Glutamatergic neuron (in vitro differentiated cells): ENCODE results near the gene SBNO1. TPM values are rescaled to one million over a fixed set of nuclear protein-coding genes. Genes with fewer than 3 reads are reported as not detected.

Experiments used
- DNase-seq: peaks from one replicate; pipeline ENCODE4 v3.0.0; 2022
- H3K27ac Mint-ChIP-seq: one replicate; pipeline ENCODE4 v1.8.0; 2020; ENCODE audit warnings: mild to moderate bottlenecking, mixed read lengths, inconsistent platforms; ENCODE audit not compliant: unreplicated experiment
- H3K27me3 Mint-ChIP-seq: one replicate; pipeline ENCODE4 v1.8.0; 2020; ENCODE audit warnings: mild to moderate bottlenecking, moderate library complexity, mixed read lengths, inconsistent platforms; ENCODE audit not compliant: unreplicated experiment
- H3K36me3 Mint-ChIP-seq: one replicate; pipeline ENCODE4 v1.8.0; 2020; ENCODE audit warnings: mild to moderate bottlenecking, mixed read lengths, inconsistent platforms; ENCODE audit not compliant: unreplicated experiment
- H3K4me1 Mint-ChIP-seq: one replicate; pipeline ENCODE4 v1.8.0; 2020; ENCODE audit warnings: mild to moderate bottlenecking, low read depth, mixed read lengths, inconsistent platforms; ENCODE audit not compliant: unreplicated experiment
- H3K4me3 Mint-ChIP-seq: one replicate; pipeline ENCODE4 v1.8.0; 2020; ENCODE audit warnings: mild to moderate bottlenecking, mixed read lengths, inconsistent platforms; ENCODE audit not compliant: unreplicated experiment
- H3K9me3 Mint-ChIP-seq: one replicate; pipeline ENCODE4 v1.8.0; 2020; ENCODE audit warnings: mild to moderate bottlenecking, moderate library complexity, mixed read lengths, inconsistent platforms; ENCODE audit not compliant: unreplicated experiment
- total RNA-seq: library from RNA; stranded (reverse); fragmentation: NEBNext Ultra II Directional; extraction: Animal tissue kit (Norgen Biotek cat#: 25700); gene quantifications from one replicate; pipeline ENCODE4 v1.2.1, GENCODE V29; 2021; ENCODE audit not compliant: unreplicated experiment
- TF ChIP-seq, protein P1 (sequence below): fragments of 200-600 bp; sonication (generic); IDR thresholded peaks from one replicate; pipeline ENCODE4 v1.5.0; 2021; ENCODE audit not compliant: partially characterized antibody, unreplicated experiment

Gene SBNO1
- total RNA-seq, 1 donor from 2014 or later: 50.9 TPM

DNA sequence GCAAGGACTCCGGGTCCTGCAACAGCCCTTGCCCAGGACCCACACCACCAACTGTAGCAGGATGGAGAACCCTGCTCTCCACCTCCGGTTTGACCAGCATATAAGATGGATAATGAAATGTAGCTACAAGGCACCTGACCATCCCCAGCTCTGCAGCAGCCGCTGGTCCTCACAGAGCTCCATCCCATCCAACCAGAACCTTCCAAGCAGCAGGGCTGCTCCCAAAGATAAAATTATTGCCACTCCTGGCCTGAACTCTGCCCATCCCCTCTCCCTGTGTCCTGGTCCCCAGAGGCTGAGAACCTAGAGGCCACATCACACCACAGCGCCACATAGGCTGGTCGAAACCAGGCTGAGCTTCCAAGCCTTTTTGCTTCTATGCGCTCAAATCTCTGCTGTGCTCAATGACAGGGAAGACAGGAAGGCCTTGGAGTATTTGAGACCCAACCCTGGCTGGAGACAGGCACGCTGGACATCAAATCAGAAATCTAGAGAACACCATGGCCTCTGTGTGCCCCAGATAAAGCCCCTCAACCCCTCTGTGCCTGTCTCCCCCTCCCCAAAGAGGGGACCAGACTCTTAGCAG, 97.2 kb downstream of the SBNO1 start:
- H3K4me1 Mint-ChIP-seq: peaks cover 22% of the 10 kb centered on the region

DNA sequence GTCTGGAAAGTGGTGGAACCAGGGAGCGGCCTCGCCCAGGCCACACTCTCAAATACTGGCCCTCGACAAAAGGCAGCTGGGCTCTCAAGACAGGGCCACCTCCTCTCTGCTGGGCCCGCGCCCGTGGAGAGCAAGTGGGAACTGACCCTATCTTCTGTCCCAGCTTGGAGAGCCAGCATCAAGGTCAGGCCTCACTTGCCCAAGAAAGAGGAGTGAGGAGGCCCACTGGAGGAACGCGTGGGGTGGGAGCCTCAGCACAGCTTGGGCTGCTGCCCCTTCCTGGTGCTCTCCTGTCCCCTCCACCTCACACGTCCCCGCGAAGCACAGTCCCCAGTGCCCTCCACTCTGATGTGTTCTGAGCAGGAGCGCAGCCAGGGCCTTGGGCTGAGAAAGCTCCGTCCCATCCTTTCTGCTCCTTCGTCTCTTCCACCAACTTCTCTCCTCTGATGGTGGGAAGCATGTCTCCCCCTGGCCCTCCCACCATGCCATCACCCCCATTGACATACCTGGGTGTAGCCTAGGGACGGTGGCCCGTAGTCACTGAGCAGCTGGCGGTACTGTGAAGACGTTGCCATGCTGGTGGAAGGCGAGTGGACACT, 97.9 kb downstream of the SBNO1 start:
- Mint-ChIP-seq H3K4me1 (peaks cover 22% of the 10 kb centered on the region), H3K36me3 (no peaks in the 10 kb centered on the region), H3K27ac (peak overlapping the region; percentile 97), H3K4me3 (peak overlapping the region; percentile 95), H3K27me3 (peaks cover 20% of the 10 kb centered on the region), H3K9me3 (peaks cover 17% of the 10 kb centered on the region)
- TF ChIP-seq, protein P1, sequence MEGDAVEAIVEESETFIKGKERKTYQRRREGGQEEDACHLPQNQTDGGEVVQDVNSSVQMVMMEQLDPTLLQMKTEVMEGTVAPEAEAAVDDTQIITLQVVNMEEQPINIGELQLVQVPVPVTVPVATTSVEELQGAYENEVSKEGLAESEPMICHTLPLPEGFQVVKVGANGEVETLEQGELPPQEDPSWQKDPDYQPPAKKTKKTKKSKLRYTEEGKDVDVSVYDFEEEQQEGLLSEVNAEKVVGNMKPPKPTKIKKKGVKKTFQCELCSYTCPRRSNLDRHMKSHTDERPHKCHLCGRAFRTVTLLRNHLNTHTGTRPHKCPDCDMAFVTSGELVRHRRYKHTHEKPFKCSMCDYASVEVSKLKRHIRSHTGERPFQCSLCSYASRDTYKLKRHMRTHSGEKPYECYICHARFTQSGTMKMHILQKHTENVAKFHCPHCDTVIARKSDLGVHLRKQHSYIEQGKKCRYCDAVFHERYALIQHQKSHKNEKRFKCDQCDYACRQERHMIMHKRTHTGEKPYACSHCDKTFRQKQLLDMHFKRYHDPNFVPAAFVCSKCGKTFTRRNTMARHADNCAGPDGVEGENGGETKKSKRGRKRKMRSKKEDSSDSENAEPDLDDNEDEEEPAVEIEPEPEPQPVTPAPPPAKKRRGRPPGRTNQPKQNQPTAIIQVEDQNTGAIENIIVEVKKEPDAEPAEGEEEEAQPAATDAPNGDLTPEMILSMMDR: no peak
- no peak for DNase-seq

More for the DNA sequence above, 97.2 kb downstream of the SBNO1 start:
- H3K27me3 Mint-ChIP-seq: peaks cover 22% of the 10 kb centered on the region
- H3K4me3 Mint-ChIP-seq: peak overlapping the region; percentile 95
- peaks cover 22% of the 10 kb centered on the region for H3K9me3 Mint-ChIP-seq
- H3K27ac Mint-ChIP-seq: peak overlapping the region; percentile 97
- DNase-seq: no peak
- TF ChIP-seq, protein P1: no peak
- no peaks in the 10 kb centered on the region for H3K36me3 Mint-ChIP-seq

DNA sequence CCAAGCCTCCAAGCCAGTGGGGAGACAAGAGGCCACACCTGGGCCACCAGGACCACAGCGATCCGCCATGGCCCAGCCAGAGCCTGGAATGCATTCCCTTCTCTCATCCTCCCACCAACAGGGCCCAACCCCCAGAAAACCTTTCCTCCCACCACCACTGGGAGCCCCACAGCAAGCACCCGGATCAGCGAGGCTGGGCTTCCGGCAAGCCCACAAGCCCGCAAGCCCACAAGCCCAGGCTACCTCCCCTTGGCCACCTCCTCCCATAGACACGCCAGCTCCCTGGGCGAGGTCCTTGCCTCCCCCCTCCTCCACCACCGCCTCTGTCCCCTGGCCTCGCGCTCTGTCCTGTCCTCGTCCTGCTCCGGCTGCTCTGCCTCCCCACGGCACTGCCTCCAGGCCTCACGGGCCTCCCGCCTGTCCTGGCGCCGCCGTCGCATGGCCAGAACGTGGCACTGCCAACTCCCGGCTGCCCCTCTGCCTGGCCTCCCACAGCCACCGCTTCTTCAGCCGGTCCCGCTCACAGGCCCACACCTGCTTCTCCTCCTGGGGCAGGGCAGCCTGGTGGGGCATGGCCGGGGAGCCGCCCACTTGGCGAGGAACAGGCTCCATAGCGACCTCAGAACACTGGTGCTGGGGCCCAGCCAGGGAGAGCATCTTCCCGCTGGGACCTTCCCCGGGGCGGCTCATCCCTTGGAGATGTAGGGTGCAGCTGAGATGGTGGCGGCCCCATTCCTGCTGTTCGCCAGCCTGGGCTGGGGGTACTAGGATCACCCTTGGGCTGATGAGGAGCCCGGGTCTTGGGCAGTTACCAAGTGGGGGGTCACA, 98.6 kb downstream of the SBNO1 start:
- peaks cover 20% of the 10 kb centered on the region for H3K27me3 Mint-ChIP-seq
- TF ChIP-seq, protein P1: no peak
- peak overlapping the region; percentile 30 for H3K4me3 Mint-ChIP-seq
- no peak for DNase-seq
- peaks cover 22% of the 10 kb centered on the region for H3K4me1 Mint-ChIP-seq
- H3K36me3 Mint-ChIP-seq: no peaks in the 10 kb centered on the region
- peaks cover 17% of the 10 kb centered on the region for H3K9me3 Mint-ChIP-seq
- H3K27ac Mint-ChIP-seq: peak overlapping the region; percentile 43

- peaks cover 15% of the 10 kb centered on the region for H3K27me3 Mint-ChIP-seq
- H3K4me3 Mint-ChIP-seq: no peak overlapping the region
- H3K9me3 Mint-ChIP-seq: peaks cover 14% of the 10 kb centered on the region
- no peaks in the 10 kb centered on the region for H3K36me3 Mint-ChIP-seq
- peak overlapping the region; percentile 23 for H3K27ac Mint-ChIP-seq
- DNase-seq: peak; percentile 65
- peaks cover 22% of the 10 kb centered on the region for H3K4me1 Mint-ChIP-seq
- TF ChIP-seq, protein P1: no peak
These were observed 100.0 kb downstream of the SBNO1 start for GRCh38 chr12:123264642-123265041.
